Panc1 (cell line): Measurements from ENCODE around the gene HABP4.

Experiments used
- POLR2AphosphoS5 ChIP-seq: IDR thresholded peaks from 2 replicates; pipeline ENCODE4 v1.6.1; 2012; ENCODE audit warnings: mild to moderate bottlenecking, low read depth, low read length, moderate library complexity
- TF ChIP-seq, protein P1 (sequence below): fragments of 450-650 bp; IDR thresholded peaks from 2 replicates; pipeline ENCODE4 v1.5.1; 2017; ENCODE audit warnings: mild to moderate bottlenecking
- TF ChIP-seq, protein P2 (sequence below), 2 experiments: IDR thresholded peaks; 2 replicates each; pipeline ENCODE4 v1.6.1; 2011 to 2012; ENCODE audit warnings: low read depth in 2 of 2, control low read depth in 1 of 2, low read length in 1 of 2, mild to moderate bottlenecking in 1 of 2, moderate library complexity in 1 of 2; ENCODE audit not compliant: insufficient read depth in 1 of 2

DNA sequence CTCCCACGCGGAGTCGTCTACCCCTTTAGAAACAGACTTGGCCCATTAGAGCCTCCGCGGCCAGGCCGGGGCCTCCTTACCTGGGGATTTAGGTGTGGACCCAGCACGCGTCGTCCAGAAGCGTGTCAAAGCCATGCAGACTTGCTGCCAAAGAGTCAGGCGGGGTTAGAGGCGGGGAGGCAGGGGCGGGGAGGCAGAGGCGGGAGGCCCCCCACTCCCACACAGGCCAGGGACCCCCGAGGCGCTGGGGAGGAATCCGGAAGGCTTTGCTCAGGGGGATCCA, 47.1 kb downstream of the HABP4 start:
- TF ChIP-seq, protein P1, sequence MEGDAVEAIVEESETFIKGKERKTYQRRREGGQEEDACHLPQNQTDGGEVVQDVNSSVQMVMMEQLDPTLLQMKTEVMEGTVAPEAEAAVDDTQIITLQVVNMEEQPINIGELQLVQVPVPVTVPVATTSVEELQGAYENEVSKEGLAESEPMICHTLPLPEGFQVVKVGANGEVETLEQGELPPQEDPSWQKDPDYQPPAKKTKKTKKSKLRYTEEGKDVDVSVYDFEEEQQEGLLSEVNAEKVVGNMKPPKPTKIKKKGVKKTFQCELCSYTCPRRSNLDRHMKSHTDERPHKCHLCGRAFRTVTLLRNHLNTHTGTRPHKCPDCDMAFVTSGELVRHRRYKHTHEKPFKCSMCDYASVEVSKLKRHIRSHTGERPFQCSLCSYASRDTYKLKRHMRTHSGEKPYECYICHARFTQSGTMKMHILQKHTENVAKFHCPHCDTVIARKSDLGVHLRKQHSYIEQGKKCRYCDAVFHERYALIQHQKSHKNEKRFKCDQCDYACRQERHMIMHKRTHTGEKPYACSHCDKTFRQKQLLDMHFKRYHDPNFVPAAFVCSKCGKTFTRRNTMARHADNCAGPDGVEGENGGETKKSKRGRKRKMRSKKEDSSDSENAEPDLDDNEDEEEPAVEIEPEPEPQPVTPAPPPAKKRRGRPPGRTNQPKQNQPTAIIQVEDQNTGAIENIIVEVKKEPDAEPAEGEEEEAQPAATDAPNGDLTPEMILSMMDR: no peak
- TF ChIP-seq POLR2AphosphoS5: no peak
- TF ChIP-seq, protein P2, sequence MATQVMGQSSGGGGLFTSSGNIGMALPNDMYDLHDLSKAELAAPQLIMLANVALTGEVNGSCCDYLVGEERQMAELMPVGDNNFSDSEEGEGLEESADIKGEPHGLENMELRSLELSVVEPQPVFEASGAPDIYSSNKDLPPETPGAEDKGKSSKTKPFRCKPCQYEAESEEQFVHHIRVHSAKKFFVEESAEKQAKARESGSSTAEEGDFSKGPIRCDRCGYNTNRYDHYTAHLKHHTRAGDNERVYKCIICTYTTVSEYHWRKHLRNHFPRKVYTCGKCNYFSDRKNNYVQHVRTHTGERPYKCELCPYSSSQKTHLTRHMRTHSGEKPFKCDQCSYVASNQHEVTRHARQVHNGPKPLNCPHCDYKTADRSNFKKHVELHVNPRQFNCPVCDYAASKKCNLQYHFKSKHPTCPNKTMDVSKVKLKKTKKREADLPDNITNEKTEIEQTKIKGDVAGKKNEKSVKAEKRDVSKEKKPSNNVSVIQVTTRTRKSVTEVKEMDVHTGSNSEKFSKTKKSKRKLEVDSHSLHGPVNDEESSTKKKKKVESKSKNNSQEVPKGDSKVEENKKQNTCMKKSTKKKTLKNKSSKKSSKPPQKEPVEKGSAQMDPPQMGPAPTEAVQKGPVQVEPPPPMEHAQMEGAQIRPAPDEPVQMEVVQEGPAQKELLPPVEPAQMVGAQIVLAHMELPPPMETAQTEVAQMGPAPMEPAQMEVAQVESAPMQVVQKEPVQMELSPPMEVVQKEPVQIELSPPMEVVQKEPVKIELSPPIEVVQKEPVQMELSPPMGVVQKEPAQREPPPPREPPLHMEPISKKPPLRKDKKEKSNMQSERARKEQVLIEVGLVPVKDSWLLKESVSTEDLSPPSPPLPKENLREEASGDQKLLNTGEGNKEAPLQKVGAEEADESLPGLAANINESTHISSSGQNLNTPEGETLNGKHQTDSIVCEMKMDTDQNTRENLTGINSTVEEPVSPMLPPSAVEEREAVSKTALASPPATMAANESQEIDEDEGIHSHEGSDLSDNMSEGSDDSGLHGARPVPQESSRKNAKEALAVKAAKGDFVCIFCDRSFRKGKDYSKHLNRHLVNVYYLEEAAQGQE (IDR thresholded peaks at IDR 0.05; ENCODE audit: insufficient read depth in 1 of 2, low read depth in 2 of 2, low read length in 1 of 2): no peak
